ENCODE results near the gene UNC5B. TPM values are rescaled to one million over a fixed set of nuclear protein-coding genes. Genes with fewer than 3 reads are reported as not detected.
A peak's percentile ranks its signal among the peaks of the same experiment; 100 is the strongest.

Gene UNC5B
- total RNA-seq, 1 experiment from 2014 or later = 80.5 TPM

GRCh38 chr10:71230656-71231025, 18.3 kb downstream of the UNC5B start:
- no TSS peak for BruUV-seq (replicated peaks)
- POLR2A ChIA-PET = interaction anchor here (0.6 to 1.4 kb wide), 2 partner anchors 17 to 624 kb away, joined by 3 read pairs; no protein-coding TSS in a partner anchor
- CTCF ChIA-PET = interaction anchor here (1.1 to 1.2 kb wide), 2 partner anchors 40 to 54 kb away, joined by 3 to 4 read pairs; no protein-coding TSS in a partner anchor
- Mint-ChIP-seq H3K4me1 (ENCODE audit: insufficient read depth, unreplicated experiment) (peaks cover 10% of the 10 kb centered on the region), H3K36me3 (ENCODE audit: insufficient read depth, unreplicated experiment) (no peaks in the 10 kb centered on the region), H3K4me3 (ENCODE audit: unreplicated experiment) (no peak overlapping the region), H3K27ac (ENCODE audit: low read depth, unreplicated experiment) (no peak overlapping the region), H3K27me3 (ENCODE audit: insufficient read depth, unreplicated experiment) (no peaks in the 10 kb centered on the region), H3K9me3 (ENCODE audit: unreplicated experiment) (no peaks in the 10 kb centered on the region)
- TF ChIP-seq CTCF (IDR thresholded peaks at IDR 0.05; ENCODE audit: unreplicated experiment) = no peak
- intact Hi-C loops (cut with micrococcal nuclease) = no loop called here
- no peak for DNase-seq (ENCODE audit: unreplicated experiment)

GRCh38 chr10:71231206-71231605, 18.8 kb downstream of the UNC5B start:
- Mint-ChIP-seq H3K27me3 (ENCODE audit: insufficient read depth, unreplicated experiment) (no peaks in the 10 kb centered on the region), H3K36me3 (ENCODE audit: insufficient read depth, unreplicated experiment) (peaks cover 2% of the 10 kb centered on the region), H3K27ac (ENCODE audit: low read depth, unreplicated experiment) (no peak overlapping the region), H3K4me3 (ENCODE audit: unreplicated experiment) (no peak overlapping the region), H3K4me1 (ENCODE audit: insufficient read depth, unreplicated experiment) (peaks cover 10% of the 10 kb centered on the region), H3K9me3 (ENCODE audit: unreplicated experiment) (no peaks in the 10 kb centered on the region)
- POLR2A ChIA-PET = no interaction called here
- DNase-seq (ENCODE audit: unreplicated experiment) = no peak
- no TSS peak for BruUV-seq (replicated peaks)
- CTCF ChIA-PET = interaction anchor here (0.6 to 1.2 kb wide), 2 partner anchors 39 to 1883 kb away, joined by 3 to 5 read pairs; no protein-coding TSS in a partner anchor
- TF ChIP-seq CTCF (IDR thresholded peaks at IDR 0.05; ENCODE audit: unreplicated experiment) = no peak
- intact Hi-C loops (cut with micrococcal nuclease) = no loop called here

- Mint-ChIP-seq H3K4me1 (ENCODE audit: insufficient read depth, unreplicated experiment) (peaks cover 10% of the 10 kb centered on the region), H3K9me3 (ENCODE audit: unreplicated experiment) (no peaks in the 10 kb centered on the region), H3K27ac (ENCODE audit: low read depth, unreplicated experiment) (peak overlapping the region; percentile 49), H3K27me3 (ENCODE audit: insufficient read depth, unreplicated experiment) (no peaks in the 10 kb centered on the region), H3K36me3 (ENCODE audit: insufficient read depth, unreplicated experiment) (peaks cover 6% of the 10 kb centered on the region), H3K4me3 (ENCODE audit: unreplicated experiment) (no peak overlapping the region)
- no peak for TF ChIP-seq CTCF (IDR thresholded peaks at IDR 0.05; ENCODE audit: unreplicated experiment)
- no TSS peak for BruUV-seq (replicated peaks)
- ChIA-PET CTCF (interaction anchor here (1.0 to 1.3 kb wide), 2 partner anchors 13 to 26 kb away, joined by 3 read pairs; no protein-coding TSS in a partner anchor), POLR2A (interaction anchor here (1.0 to 1.7 kb wide), 2 partner anchors 11 to 15 kb away, joined by 3 to 4 read pairs; no protein-coding TSS in a partner anchor)
- DNase-seq (ENCODE audit: unreplicated experiment) = no peak
- intact Hi-C loops (cut with micrococcal nuclease) = no loop called here
Observed at GRCh38 chr10:71232089-71232998, 20.0 kb downstream of the UNC5B start.

- H3K27me3 Mint-ChIP-seq (ENCODE audit: insufficient read depth, unreplicated experiment) = no peaks in the 10 kb centered on the region
- no TSS peak for BruUV-seq (replicated peaks)
- H3K4me1 Mint-ChIP-seq (ENCODE audit: insufficient read depth, unreplicated experiment) = peaks cover 10% of the 10 kb centered on the region
Observed at GRCh38 chr10:71233482-71233892, 21.1 kb downstream of the UNC5B start.

More at GRCh38 chr10:71233482-71233892, 21.1 kb downstream of the UNC5B start:
- Mint-ChIP-seq H3K4me3 (ENCODE audit: unreplicated experiment) (no peak overlapping the region), H3K27ac (ENCODE audit: low read depth, unreplicated experiment) (no peak overlapping the region), H3K9me3 (ENCODE audit: unreplicated experiment) (no peaks in the 10 kb centered on the region), H3K36me3 (ENCODE audit: insufficient read depth, unreplicated experiment) (peaks cover 6% of the 10 kb centered on the region)
- ChIA-PET CTCF (no interaction called here), POLR2A (no interaction called here)
- intact Hi-C loops (cut with micrococcal nuclease) = no loop called here
- no peak for DNase-seq (ENCODE audit: unreplicated experiment)
- TF ChIP-seq CTCF (IDR thresholded peaks at IDR 0.05; ENCODE audit: unreplicated experiment) = no peak

Data from MCF 10A (cell line).